Stimulated activated naive CD4-positive, alpha-beta T cell (primary cell): ENCODE data around the gene NEURL3.
"Not testable (repeated sequence)": the region's sequence is repeated elsewhere in the genome, so short reads cannot be mapped to it uniquely, and the experiment has no call there.

Experiments used
- DNase-seq, 6 experiments: peaks; one replicate each; lab custom pipeline; 2025; lab: John Stamatoyannopoulos, UW

The NEURL3 gene

DNA sequence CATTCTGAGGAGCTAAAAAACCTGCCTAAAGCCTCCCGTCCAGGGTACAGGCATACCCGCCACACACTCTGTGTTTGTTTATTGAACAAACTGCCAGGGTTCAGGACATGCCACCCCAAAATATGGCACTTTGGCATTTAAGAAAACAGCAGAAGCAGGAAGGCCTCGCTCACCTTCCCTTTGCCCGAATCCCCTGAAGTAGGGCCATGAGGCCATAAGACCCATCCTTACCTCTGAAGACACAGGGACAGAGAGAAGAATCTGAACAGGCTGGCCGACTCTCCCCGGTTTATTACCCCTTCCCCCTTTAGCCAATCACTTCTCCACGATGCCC is 1.7 kb upstream of the NEURL3 start:
- DNase-seq = no peak

DNA sequence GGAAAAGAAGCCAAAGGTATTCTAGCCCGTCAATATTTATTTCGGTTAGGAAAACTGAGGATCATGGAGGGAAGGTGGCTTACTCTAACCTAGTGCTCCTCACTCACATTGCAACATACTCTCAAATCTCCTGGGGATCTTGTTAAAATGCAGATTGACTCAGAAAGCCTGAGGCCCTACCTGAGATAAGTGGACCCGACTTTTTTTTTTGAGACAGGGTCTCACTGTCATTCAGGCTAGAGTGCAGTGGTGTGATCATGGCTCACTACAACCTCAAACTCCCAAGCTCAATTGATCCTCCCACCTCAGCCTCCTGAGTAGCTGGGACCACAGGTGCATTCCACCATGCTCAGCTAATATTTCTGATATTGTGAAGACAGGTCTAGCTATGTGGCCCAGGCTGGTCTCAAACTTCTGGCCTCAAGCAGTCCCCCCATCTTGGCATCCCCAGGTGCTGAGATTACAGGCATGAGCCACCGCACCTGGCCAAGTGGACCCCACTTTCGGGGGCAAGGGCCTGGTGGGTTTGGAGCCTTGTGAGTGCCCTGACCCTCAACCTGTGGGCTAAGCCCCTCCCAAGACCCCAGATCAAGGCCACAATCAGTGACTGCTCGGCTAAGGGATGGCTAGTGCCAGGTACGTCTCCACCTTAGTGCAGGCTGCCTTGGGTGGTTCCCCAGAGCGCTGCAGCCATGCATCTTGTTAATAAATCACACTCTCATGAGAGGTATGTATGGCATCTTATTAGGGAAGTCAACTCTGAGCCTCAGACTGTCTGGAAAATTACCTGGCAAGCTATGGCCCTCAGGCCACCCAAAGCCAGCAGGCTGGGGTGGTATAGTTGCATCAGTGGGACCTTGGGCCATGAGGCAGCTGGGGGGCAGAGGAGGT is 1.1 kb upstream of the NEURL3 start:
- no peak for DNase-seq

DNA sequence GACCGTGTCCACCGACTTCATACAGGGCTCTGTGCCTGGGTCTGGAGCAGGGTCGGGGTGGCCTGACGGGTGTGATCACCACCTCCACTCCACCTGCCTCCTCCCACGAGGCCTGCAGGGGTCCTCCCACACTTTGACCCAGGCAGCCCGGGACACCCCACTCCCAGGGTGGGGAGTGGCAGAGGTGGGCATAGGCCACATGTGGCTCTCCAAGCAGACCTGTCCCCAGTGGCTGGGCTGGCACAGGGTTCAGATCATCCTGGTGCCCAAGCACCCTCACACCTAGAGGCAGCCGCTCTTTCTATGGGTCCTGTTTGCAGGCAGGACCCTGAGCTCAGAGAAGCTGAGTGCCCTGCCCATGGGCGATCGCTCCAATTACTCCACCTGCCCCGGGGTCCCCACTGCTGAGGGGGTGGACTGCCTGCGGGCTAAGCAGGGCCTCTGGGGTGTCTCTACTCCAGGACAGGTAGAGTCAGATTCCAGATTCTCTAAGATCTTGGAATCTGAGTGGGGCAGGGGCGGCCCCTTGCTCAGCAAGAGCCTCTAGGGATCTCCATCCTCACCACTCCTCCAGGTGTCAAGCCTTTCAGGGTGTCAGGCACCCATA is 1.4 kb downstream of the NEURL3 start:
- DNase-seq = no peak

DNA sequence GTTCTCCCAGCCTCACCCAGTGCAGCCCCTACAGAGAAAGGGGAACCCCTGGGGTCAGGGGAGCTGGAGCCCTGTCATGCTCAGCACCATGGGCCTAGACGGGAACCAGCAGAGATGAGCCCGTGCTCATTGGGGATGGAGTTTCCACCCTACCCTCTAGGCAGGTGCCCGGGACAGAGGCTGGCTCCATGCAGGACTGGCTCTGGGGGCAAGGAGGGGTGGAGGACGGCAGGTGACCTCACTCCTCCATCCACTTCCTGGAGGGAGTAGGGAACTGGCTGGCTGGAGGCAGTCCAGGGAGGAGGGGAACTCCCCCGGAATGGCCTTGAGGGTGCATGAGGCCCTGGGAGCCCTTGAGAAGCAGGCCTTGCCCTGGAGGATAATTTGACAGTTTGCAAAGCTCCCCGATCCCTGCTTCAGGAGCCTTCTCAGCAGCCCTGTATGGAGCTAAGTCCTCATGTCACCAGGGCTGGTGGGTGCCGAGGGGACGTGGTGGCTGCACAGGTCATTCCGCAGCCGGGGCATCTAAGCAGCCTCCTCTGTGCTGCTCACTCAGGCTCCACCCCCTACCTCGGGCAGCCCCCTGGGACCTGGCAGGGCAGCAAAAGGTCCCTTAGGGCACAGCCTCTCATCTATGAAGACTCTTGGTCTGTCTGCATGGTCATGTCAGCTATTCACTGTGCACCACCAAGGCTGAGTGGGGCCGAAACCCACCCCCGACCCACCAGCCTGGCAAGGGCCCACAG is 2.1 kb downstream of the NEURL3 start:
- no peak for DNase-seq

DNA sequence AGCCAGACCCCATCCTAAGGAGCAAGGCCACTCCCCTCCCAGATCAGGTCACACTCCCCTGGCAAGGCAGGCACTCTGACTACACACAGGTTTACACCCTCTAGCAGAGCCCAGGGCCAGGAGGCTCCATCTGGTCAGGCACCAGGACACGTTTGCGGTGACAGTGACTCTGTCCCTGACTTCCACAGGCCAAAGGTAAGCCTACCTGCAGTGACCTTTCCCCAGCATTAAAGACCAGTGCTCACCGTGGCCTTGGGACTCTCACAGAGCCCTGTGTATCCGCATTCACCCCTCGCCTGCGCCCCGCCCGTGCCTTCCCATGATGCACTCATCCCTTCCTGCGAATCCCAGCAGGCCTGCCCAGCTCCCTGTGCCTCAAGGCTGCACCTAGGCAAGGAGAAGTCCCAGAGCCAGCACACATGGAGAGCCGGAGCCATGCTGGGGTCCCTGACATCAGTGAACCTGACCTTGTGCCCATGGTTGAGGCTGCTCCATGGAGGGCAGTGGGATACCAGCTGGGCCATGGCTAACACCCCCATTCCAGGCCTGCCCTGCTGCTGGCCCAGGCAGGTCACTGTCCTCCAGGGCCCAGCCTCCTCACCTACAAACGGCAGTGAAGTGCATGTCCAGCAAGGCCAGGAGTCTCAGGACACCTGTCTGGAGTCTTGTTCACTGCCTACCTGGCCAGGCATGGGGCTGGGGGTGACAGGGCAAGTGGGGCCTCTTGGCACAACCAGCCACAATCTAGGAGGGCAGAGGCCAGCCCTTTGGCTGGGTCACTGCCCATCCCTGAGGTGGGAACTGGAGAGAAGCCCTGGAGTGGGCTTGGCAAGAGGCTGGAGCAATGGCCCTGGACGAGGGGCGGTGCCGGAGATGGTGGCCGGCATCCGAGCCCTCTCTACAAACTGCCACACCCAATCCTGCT is 3.0 kb downstream of the NEURL3 start:
- DNase-seq = no peak

DNA sequence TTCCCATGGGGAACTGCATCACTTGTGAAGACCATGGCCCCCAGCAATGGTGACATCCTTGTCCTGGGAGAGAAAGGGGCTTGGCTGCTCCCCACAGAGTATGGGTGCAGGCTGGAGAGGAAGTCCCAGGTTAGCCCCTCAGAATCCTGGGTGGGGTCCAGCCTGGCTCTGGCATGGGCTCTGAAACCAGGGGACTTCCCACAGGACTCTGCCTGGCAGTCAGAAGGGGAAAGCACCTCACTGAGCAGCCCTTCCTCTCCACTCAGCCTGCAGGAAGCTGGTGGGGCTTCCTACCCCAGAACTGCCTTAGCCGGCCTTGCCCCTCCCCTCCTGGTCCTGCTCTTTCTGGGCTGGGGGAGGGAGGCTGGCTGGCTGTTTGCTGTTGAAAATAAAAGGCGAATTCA is 3.7 kb downstream of the NEURL3 start:
- no peak for DNase-seq

DNA sequence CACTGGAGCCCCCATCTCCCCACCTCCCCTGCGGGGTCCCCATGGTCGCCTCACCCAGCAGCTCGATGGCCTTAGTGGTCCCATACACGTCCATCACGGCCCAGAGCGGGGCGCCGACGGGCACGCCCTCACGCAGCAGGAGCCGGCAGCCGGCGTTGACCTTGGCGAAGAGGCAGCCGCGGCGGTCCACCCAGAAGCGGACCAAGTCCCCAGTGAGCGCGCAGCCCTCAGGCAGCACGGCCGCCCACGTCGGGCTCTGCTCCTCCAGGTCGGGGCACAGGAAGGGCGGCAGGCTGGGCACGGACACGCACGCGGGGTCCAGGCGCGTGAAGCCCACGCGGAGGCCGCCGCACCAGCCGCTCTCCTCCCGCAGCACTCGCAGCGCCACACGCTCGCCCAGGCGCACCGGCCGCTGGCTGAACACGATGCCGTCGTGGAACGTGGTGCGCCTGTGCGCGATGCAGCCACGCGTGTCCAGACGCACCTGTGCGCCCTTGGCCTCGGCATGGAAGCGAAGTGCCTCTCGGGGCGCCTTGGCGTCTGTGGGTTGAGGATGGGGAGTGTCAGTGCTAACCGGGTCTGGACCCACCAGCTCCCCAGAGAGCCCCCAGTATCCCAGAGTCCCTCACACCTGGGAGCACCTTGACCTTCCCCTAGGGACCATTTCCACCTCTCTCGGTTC is 4.6 kb downstream of the NEURL3 start:
- DNase-seq = no peak

DNA sequence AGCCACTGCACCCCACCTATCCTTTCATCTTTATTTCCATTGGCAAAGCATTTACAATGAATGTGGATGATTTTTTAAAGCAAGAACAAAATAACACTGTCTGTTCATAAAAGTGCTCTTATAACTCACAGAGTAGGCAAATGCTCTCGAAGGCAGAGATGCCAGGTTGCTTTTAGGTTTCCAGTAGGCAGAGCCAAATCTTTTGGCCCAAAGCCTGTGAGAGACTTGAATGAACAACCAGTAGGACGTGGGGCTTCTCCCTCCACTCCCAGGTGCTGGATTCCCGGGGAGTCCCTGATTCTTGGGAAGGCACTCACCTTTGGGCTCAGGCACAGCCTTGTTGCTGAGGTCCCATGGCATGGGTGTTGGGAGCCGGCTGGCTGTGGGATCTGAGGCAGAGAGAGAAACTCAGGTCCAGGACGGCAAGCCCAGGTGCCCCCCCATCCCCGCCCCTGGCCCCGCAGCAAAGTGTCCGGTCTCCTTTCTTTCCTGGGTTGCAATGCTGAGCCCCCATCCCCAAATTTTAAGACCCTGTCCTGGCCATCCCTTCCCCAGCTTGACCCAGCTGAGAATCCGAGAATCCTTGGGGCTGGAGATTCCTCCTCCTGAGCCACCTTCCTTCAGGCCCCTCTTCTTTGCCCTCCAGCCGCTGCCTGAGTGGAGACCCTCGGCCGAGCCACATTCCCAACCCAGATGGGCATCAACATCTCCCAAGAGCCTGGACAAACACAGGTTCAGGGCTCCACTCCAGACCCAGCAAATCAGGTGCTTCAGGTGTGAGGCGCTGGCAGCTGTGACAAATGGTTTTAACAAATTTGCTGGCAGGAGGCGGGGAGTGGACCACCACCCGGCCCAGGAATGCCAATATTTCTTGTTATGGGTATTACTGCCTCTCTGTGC is 5.8 kb downstream of the NEURL3 start:
- DNase-seq = no peak

DNA sequence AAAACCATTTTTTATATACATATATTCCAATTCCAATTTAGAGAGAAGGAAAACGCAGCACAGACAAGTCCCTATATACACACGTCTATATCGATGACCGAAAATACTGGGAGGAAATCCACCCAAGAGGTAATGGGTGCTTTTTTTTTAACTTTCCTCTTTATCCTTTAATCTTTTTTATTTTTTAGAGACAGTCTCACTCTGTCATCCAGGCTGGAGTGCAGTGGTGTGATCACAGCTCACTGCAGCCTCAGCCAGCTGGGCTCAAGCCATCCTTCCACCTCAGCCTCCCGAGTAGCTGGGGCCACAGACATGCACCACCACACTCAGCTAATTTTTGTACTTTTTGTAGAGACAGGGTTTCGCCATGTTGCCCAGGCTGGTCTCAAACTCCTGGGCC is 6.5 kb downstream of the NEURL3 start:
- DNase-seq = not testable (repeated sequence)

DNA sequence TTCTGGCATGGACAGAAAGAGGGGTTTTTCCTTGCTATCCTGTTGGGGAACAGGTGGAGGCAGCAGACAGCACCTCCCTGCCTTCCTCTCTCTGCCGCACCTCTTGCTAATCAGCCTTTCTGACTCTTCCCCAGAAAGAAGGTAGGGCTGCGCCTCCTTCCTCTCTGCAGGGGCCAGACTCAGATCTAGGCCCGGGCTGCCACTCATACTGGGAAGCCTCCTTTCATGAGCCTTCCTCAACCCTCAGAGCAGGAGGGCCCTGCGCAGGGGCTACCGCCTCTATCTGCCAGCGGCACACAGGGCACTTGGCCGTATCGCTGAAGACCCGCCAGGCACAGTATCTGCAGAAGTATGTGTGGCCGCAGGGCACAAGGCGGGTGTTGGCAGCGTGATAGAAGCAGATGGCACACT is 7.1 kb downstream of the NEURL3 start:
- DNase-seq = no peak

DNA sequence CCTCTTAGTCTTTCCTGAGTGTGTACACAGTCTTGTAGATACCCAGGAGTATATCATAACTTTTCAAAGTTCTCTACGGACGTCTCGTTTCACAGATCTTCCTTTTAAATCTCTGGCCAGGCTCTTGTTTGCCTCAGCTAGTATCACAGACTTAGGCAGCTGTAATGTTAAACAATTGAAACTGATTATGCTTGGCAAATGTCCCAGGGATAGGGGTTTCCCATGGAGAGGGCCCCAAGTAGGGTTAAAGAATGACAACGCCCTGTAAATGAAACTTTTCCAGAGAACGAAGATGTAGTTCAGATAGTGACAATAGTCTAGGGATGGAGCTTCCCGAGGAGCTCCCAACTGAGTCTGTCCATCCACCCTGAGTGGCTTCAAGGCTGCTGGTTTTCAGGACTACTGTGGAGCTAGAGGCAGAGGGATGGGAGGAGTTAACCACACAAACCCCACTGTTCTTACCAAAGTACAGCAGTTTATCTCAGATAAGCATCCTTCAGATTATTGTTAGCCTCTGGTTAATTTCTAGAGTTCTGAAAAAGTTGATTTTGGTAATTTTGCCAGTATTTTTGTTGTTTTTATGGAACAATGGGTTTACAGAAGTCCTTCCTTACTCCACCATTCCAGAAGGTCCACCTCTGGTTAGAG is 9.1 kb downstream of the NEURL3 start:
- DNase-seq = no peak

DNA sequence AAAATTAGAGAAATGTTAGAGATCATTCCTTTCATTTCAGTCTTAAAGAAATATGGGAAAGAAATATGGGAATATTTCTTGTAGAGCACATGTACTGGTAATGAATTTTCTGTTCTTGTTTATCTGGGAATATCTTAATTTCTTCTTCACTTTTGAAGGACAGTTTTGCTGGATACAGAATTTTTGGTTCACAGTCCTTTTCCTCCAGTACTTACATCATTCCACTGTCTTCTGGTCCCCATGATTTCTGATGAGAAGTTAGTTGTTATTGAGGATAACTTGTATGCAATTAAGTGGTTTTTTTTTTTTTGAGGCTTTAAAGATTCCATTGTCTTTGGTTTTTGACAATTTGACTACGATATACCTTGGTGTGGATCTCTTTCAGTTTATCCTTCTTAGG is 11.0 kb downstream of the NEURL3 start:
- DNase-seq = no peak

DNA sequence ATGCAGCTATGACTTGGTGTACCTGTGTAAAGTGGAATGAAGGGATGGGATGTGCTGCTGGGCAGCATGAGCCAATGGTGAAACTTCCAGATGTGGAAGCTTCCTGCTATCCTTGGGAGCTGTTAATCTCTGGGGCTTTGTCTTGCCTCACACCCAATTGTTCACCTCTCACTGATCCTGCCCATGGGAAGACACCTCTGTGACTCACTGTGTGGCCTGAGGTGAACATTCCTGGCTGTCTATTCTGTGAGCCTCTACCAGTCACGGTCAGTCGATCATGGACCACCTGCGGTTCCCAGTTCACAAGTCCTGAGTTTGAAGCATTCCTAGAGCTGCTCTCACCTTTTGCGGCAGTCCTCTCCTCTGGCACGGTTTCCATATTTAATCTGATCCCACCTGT is 12.1 kb downstream of the NEURL3 start:
- DNase-seq = no peak

DNA sequence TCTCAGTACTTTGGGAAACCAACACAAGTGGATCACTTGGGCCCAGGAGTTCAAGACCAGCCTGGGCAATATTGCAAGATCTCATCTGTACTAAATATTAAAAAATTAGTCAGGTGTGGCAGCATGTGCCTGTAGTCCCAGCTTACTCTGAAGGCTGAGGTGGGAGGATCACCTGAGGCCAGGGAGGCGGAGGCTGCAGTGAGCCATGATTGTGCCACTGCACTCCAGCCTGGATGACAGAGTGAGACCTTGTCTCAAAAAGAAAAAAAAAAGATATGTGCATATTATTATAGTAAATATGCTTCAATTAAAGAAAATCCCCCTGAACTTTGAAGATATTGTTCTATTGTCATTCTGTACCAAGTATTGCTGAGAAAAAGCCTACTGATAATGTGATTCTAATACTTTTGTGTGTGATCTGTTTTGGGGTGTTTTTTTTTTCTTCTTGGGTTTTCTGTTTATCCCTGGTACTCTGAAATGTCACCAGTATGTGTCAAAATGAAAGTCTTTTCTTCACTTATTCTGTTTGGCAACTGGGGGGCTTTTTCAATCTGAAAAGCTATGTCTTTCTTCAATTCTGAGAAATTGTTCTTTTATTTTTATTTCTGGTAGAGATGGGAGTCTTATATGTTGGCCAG is 13.2 kb downstream of the NEURL3 start:
- DNase-seq = no peak

DNA sequence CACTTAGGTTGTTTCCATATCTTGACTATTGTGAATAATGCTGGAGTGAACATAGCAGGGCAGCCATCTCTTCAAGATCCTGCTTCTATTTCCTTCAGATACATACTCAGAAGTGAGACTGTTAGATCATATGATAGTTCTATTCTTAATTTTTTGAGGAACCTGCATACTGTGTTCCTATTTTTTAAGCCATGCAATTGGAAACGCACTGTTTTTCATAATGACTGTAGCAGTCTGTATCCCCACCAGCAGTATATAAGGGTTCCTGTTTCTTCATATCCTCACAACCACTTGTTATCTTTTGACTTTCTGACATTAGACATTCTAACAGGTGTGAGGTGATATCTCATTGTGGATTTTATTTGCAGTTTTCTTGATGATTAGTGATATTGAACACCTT is 15.5 kb downstream of the NEURL3 start:
- no peak for DNase-seq

DNA sequence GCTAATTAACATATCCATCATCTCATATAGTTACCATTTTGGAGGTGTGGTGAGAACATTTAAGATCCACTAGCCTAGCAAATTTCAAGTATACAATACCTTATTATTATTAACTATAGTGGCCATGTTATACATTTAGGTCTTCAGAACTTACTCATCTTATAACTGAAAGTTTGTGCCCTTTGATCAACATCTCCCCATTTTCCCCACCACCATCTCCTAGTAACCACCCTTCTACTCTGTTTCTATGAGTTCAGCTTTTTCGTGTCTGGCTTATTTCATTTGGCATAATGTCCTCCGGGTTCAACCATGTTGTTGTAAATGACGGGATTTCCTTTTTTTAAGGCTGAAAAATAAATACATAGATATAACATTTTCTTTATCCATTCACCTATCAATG is 15.9 kb downstream of the NEURL3 start:
- no peak for DNase-seq

DNA sequence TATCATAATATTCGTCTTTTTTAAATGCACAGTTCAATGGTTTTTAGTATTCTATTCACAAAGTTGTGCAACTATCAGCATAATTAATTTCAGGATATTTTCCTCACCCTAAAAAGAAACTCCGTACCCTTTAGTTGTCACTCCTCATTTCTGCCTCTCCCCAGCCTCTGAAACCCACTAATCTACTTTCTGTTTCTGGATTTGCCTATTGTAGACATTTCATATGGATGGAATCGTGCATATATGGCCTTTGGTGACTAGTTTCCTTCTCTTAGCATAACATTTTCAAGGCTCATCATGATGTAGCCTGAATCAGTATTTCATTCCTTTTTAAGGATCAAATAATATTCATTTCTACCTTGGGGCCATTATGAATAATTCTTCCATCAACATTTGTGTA is 18.5 kb downstream of the NEURL3 start:
- DNase-seq = no peak

DNA sequence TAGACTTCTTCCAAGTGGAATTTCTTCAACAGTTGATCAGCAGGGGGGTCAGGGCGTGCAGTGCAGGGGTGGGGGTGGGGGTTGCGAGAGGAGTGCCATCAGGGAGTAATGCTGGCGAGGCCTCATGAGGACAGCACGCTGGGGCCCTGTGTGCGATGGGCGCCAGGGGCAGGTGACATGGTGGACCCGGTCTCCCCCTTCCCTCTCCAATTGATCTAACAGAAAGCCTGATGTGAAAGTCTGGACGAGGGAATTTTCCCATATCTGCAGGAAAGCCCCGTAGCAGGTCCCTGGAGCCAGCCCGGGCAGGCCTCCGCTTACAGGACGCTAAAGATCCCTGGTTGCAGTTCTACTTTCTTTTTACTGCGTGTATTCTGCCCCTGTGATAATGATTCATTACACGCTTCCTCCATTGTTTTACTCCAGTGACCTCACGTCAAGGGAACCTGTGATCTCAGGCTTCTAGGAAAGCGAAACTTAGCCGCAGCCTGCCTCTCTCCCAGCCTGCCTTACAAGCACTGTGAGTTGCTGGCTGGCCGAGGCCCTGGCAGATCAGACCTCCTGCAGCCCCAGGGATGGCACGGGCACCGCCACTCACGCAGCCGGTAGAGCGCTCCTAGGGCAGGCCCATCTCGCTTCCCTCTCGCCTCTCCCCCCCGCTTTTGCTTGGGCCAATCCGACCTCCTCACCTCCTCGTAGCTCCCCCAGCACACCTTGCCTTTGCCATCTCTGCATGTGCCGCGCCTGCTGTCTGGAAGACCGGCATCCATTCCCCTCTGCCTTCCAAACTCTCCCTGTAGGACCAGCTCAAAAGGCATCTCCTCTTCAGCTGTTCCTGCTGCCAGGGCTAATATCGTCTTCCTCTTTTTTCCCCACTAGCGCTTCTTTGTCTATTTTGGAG is 19.2 kb downstream of the NEURL3 start:
- DNase-seq = peak; percentile 51 to 70 (median 62)
